Left lung (tissue), 10 donors: Measurements from ENCODE around the gene GFER. TPM values are rescaled to one million over a fixed set of nuclear protein-coding genes. Genes with fewer than 3 reads are reported as not detected.

Source experiments
- ATAC-seq: fragments of 200-7000 bp; cut with Tn5 transposase; one replicate; pipeline ENCODE4 v1.9.1; 2020; ENCODE audit warnings: moderate library complexity
- DNase-seq, 4 donors: peaks; one replicate each; pipeline ENCODE4 v3.0.0-alpha.2; 2013 to 2020
- H3K27ac ChIP-seq, 2 donors: fragments of 200-600 bp; sonication (generic) in 1 of 2; one replicate each; pipeline versions ENCODE4 v1.5.0 to v1.8.0; 2020 to 2021
- H3K27me3 ChIP-seq, 2 donors: fragments of 200-600 bp; sonication (generic) in 1 of 2; one replicate each; pipeline versions ENCODE4 v1.5.0 to v1.8.0; 2020 to 2021
- H3K36me3 ChIP-seq, 2 donors: fragments of 200-600 bp; sonication (generic) in 1 of 2; one replicate each; pipeline versions ENCODE4 v1.5.0 to v1.8.0; 2020 to 2021
- H3K4me1 ChIP-seq, 2 donors: fragments of 200-600 bp; one replicate each; pipeline ENCODE4 v1.8.0; 2021
- H3K4me3 ChIP-seq, 2 donors: fragments of 200-600 bp; sonication (generic) in 1 of 2; one replicate each; pipeline versions ENCODE4 v1.5.0 to v1.8.0; 2020 to 2021; ENCODE audit warnings: mild to moderate bottlenecking in 1 of 2
- H3K9me3 ChIP-seq, 2 donors: fragments of 200-600 bp; sonication (generic) in 1 of 2; one replicate each; pipeline versions ENCODE4 v1.5.0 to v1.8.0; 2020 to 2021
- intact Hi-C, 2 donors: fragments of 100-400 bp; cut with DNase I; formaldehyde crosslinking; loops; one replicate each; pipeline versions ENCODE4 v1.11.2 to v1.14.2; 2022
- polyA plus RNA-seq, 6 donors: library from polyadenylated mRNA; unstranded; fragments of 120-200 nt; gene quantifications; one replicate each; pipeline ENCODE4 v1.2.1, GENCODE V29; 2013; ENCODE audit not compliant: insufficient read length in 6 of 6
- total RNA-seq, 2 donors: library from RNA; stranded (reverse); fragmentation: NEBNext Ultra II Directional; extraction: Animal tissue kit (Norgen Biotek cat#: 25700); gene quantifications; one replicate each; pipeline ENCODE4 v1.2.1, GENCODE V29; 2021
- TF ChIP-seq, protein P1 (sequence below), 2 donors: fragments of 200-600 bp; sonication (generic) in 1 of 2; IDR thresholded peaks; one replicate each; pipeline versions ENCODE4 v1.5.0 to v1.8.0; 2021; ENCODE audit warnings: antibody characterized with exemption in 2 of 2
- donor health status: DM: no; HTN: yes; CAD: no.
- donor health status: DM: no; HTN: no; CAD: no.

Gene GFER
- total and polyA plus RNA-seq, 8 donors: 15.7 to 26.1 (median 20.0) TPM

- ATAC-seq (no peak), DNase-seq (no peak)
- Histone ChIP-seq H3K27me3 (peaks cover 29 to 41% of the 10 kb centered on the region in 2 donors), H3K36me3 (peaks cover 0 to 10% of the 10 kb centered on the region in 2 donors), H3K4me3 (peak overlapping the region in 1 of 2 donors; percentile 46), H3K9me3 (peaks cover 0 to 5% of the 10 kb centered on the region in 2 donors), H3K4me1 (peaks cover 17 to 37% of the 10 kb centered on the region in 2 donors), H3K27ac (no peak overlapping the region)
- intact Hi-C loops: no loop called here
- TF ChIP-seq, protein P1, sequence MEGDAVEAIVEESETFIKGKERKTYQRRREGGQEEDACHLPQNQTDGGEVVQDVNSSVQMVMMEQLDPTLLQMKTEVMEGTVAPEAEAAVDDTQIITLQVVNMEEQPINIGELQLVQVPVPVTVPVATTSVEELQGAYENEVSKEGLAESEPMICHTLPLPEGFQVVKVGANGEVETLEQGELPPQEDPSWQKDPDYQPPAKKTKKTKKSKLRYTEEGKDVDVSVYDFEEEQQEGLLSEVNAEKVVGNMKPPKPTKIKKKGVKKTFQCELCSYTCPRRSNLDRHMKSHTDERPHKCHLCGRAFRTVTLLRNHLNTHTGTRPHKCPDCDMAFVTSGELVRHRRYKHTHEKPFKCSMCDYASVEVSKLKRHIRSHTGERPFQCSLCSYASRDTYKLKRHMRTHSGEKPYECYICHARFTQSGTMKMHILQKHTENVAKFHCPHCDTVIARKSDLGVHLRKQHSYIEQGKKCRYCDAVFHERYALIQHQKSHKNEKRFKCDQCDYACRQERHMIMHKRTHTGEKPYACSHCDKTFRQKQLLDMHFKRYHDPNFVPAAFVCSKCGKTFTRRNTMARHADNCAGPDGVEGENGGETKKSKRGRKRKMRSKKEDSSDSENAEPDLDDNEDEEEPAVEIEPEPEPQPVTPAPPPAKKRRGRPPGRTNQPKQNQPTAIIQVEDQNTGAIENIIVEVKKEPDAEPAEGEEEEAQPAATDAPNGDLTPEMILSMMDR (IDR thresholded peaks at IDR 0.05): no peak
Measured at GRCh38 chr16:1992704-1993317, 8.8 kb downstream of the GFER start.

DNA sequence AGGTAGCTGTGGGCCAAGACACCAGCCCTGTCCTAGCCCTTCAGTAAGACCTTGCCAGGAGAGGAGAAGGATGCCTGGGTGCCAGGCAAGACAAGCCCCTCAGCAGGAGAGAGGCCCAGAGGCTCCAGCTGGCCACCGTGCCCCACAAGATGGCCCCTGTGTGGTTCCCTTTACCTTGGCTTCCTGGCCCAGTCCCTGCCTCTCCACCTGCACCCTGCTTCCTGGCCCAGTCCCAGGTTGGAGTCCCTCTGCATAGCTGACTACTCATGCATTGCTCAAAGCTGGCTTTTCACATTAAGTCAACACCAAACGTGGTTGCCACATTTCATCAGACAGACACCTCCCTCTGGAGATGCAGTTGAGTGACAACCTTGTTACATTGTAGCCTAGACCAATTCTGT is 9.7 kb downstream of the GFER start:
- H3K36me3 ChIP-seq: peaks cover 0 to 19% of the 10 kb centered on the region in 2 donors
- TF ChIP-seq, protein P1 (IDR thresholded peaks at IDR 0.05): no peak
- H3K9me3 ChIP-seq: peaks cover 0 to 5% of the 10 kb centered on the region in 2 donors
- ATAC-seq (no peak), DNase-seq (no peak)
- intact Hi-C loops: no loop called here
- peaks cover 17 to 37% of the 10 kb centered on the region in 2 donors for H3K4me1 ChIP-seq
- peaks cover 24 to 32% of the 10 kb centered on the region in 2 donors for H3K27me3 ChIP-seq
- no peak overlapping the region for H3K4me3 ChIP-seq
- no peak overlapping the region for H3K27ac ChIP-seq

DNA sequence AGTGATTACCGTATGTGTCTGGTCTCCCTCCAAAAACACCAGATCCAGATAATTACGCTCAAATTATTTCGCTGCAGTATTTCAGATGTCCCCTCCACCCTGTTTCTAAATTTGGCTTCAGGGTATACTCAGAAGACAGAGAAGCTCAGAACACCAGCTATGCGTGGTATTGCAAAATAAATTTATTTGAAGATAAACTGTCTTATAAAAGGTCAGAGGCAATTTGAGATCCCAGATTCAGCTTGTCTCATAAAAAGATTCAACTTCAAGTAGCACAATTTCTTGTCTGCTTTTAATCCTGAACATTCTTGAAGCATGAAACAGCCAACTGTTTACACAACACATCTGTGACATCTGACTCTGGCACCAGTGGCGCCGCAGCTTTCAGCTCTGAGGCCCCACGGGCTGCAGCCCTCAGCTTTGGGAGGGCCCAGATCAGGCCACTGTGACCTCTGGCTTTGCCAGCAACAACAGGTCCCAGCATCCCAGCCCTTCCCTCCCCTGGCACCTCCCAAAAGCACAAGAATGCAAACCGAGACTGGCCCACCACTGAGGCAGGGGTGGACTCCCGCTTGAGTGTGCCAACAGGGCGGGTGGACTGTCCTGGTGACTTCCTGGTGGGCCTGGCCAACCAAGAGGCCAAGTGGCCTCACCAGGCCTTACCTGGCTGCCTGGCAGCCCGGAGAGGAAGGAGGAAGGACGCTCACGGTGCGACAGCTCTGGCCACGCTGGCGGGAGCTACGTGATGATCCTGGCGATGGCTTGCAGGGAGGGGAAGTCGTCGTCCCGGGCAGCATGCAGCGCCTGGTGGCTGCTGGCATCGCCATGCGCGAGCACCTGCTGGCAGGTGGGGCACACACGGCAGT is 13.7 kb downstream of the GFER start:
- Histone ChIP-seq H3K27ac (no peak overlapping the region), H3K36me3 (peaks cover 0 to 59% of the 10 kb centered on the region in 2 donors), H3K9me3 (no peaks in the 10 kb centered on the region), H3K4me3 (no peak overlapping the region), H3K4me1 (peaks cover 0 to 5% of the 10 kb centered on the region in 2 donors), H3K27me3 (no peaks in the 10 kb centered on the region)
- intact Hi-C loops: no loop called here
- DNase-seq (no peak), ATAC-seq (no peak)
- TF ChIP-seq, protein P1 (IDR thresholded peaks at IDR 0.05): no peak

DNA sequence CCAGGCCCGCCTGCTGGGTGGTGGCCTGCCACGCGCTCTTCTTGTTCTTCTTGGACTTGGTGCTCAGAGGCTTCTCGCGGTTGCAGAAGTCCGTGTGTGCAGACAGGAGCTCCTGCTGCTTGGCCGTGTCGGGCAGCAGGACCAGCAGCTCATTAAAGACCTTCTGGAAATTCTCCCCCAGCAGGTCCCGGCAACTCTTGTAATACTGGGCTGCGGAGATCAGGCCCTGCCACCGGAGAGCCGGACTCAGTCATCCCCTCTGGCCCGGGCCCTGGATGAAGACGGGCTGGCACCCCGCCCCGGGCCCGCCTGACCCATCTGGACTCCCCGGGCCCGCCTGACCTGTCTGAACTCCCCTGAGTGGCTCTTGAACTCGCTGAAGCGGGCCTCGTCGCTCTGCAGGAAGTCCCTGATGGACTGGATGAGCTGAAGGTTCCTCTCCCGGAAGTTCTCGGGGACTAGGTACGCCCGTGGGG is 14.4 kb downstream of the GFER start:
- DNase-seq (no peak), ATAC-seq (no peak)
- Histone ChIP-seq H3K4me3 (no peak overlapping the region), H3K4me1 (peaks cover 0 to 2% of the 10 kb centered on the region in 2 donors), H3K9me3 (no peaks in the 10 kb centered on the region), H3K27me3 (no peaks in the 10 kb centered on the region), H3K36me3 (peaks cover 0 to 65% of the 10 kb centered on the region in 2 donors), H3K27ac (no peak overlapping the region)
- TF ChIP-seq, protein P1 (IDR thresholded peaks at IDR 0.05): no peak
- intact Hi-C loops: no loop called here
